MCF 10A (cell line): ENCODE measurements around the gene ALS2CL. TPM values are rescaled to one million over a fixed set of nuclear protein-coding genes. Genes with fewer than 3 reads are reported as not detected.

Experiments used
- BruUV-seq: library from RNA; stranded (reverse); fragments of 400-500 nt; replicated peaks from 2 replicates; lab custom pipeline; 2021; lab: Mats Ljungman, UMichigan
- CTCF ChIA-PET: fragments of 300-600 bp; sonication (Branson Sonifier 250); formaldehyde crosslinking; extraction: SDS; loops from one replicate; lab custom pipeline; 2021; ENCODE audit warnings: antibody characterized with exemption, inconsistent platforms; lab: Yijun Ruan, JAX
- POLR2A ChIA-PET: fragments of 300-600, 350-650 bp; sonication (Branson Sonifier 250); formaldehyde crosslinking; extraction: SDS; loops from one replicate; lab custom pipeline; 2020; ENCODE audit warnings: antibody characterized with exemption, inconsistent platforms; lab: Yijun Ruan, JAX
- DNase-seq: peaks from one replicate; pipeline ENCODE4 v3.0.0-alpha.2; 2018; ENCODE audit not compliant: unreplicated experiment
- H3K27ac Mint-ChIP-seq: one replicate; pipeline ENCODE4 v1.8.0; 2022; ENCODE audit warnings: mild to moderate bottlenecking, low read depth, mixed read lengths; ENCODE audit not compliant: unreplicated experiment
- H3K27me3 Mint-ChIP-seq: one replicate; pipeline ENCODE4 v1.8.0; 2022; ENCODE audit warnings: mixed read lengths; ENCODE audit not compliant: insufficient read depth, unreplicated experiment
- H3K36me3 Mint-ChIP-seq: one replicate; pipeline ENCODE4 v1.8.0; 2022; ENCODE audit warnings: mild to moderate bottlenecking, moderate library complexity, mixed read lengths; ENCODE audit not compliant: insufficient read depth, unreplicated experiment
- H3K4me1 Mint-ChIP-seq: one replicate; pipeline ENCODE4 v1.8.0; 2022; ENCODE audit warnings: mixed read lengths; ENCODE audit not compliant: insufficient read depth, unreplicated experiment
- H3K4me3 Mint-ChIP-seq: one replicate; pipeline ENCODE4 v1.8.0; 2022; ENCODE audit warnings: mild to moderate bottlenecking, moderate library complexity, mixed read lengths; ENCODE audit not compliant: unreplicated experiment
- H3K9me3 Mint-ChIP-seq: one replicate; pipeline ENCODE4 v1.8.0; 2022; ENCODE audit warnings: mixed read lengths; ENCODE audit not compliant: unreplicated experiment
- intact Hi-C: fragments of 100-400 bp; cut with micrococcal nuclease; formaldehyde crosslinking; loops from 2 replicates; pipeline ENCODE4 v1.14.1; 2022
- total RNA-seq: library from RNA; stranded (reverse); gene quantifications from 2 replicates; pipeline ENCODE4 v1.2.3, GENCODE V29; 2022
- TF ChIP-seq, protein P1 (sequence below): fragments of 200-600 bp; IDR thresholded peaks from one replicate; pipeline ENCODE4 v1.8.0; 2022; ENCODE audit warnings: antibody characterized with exemption, mild to moderate bottlenecking; ENCODE audit not compliant: unreplicated experiment

ALS2CL gene
- total RNA-seq, 1 experiment from 2014 or later = 95.5 TPM

DNA sequence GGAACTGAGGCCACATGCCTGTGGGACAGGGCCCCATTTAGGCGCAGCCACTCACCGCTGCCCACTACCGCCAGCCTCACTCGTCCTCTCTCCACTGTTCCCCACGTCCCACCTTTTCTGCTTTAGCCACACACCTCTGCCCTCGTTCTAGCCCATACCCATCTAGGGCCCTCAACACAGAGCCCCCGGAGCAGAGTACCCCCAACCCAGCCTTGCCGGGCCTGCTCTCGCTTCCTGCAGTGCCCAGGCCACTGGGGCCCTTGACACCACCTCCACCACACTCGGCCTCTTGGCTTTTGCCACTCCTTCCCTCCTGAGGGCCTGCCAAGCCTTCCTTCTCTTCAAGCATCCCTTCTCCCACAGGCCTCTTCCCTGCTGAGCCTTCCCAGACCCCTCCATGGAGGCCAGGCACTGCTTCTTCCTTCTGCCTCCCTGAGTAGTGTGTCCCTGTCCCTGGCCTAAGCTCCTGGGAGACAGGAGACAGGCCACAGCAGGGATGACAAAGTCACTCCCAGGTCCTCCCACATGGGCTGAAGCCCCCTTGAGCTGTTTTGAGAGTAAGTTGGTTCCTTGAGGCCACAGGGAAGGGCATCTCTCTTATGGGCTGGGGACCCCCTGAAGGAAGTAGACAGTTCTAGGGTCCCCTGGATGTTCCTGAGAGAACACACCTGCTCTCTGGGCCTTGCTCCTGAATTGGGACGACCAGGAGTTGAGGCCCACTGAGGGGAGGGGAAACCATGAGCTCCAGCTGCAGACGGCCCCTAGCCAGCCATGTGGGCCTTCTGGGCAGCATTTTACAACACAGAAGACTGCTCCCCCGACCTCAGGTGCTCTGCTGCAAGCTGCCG is 19.8 kb upstream of the ALS2CL start:
- Mint-ChIP-seq H3K9me3 (no peaks in the 10 kb centered on the region), H3K4me3 (no peak overlapping the region), H3K27me3 (no peaks in the 10 kb centered on the region), H3K4me1 (no peaks in the 10 kb centered on the region), H3K36me3 (no peaks in the 10 kb centered on the region), H3K27ac (no peak overlapping the region)
- TF ChIP-seq, protein P1, sequence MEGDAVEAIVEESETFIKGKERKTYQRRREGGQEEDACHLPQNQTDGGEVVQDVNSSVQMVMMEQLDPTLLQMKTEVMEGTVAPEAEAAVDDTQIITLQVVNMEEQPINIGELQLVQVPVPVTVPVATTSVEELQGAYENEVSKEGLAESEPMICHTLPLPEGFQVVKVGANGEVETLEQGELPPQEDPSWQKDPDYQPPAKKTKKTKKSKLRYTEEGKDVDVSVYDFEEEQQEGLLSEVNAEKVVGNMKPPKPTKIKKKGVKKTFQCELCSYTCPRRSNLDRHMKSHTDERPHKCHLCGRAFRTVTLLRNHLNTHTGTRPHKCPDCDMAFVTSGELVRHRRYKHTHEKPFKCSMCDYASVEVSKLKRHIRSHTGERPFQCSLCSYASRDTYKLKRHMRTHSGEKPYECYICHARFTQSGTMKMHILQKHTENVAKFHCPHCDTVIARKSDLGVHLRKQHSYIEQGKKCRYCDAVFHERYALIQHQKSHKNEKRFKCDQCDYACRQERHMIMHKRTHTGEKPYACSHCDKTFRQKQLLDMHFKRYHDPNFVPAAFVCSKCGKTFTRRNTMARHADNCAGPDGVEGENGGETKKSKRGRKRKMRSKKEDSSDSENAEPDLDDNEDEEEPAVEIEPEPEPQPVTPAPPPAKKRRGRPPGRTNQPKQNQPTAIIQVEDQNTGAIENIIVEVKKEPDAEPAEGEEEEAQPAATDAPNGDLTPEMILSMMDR = no peak
- DNase-seq = no peak
- POLR2A ChIA-PET = no interaction called here
- intact Hi-C loops = no loop called here
- BruUV-seq = no TSS peak
- CTCF ChIA-PET = interaction anchor here (1.0 kb wide), 1 partner anchor 8 kb away, joined by 3 read pairs; no protein-coding TSS in a partner anchor

DNA sequence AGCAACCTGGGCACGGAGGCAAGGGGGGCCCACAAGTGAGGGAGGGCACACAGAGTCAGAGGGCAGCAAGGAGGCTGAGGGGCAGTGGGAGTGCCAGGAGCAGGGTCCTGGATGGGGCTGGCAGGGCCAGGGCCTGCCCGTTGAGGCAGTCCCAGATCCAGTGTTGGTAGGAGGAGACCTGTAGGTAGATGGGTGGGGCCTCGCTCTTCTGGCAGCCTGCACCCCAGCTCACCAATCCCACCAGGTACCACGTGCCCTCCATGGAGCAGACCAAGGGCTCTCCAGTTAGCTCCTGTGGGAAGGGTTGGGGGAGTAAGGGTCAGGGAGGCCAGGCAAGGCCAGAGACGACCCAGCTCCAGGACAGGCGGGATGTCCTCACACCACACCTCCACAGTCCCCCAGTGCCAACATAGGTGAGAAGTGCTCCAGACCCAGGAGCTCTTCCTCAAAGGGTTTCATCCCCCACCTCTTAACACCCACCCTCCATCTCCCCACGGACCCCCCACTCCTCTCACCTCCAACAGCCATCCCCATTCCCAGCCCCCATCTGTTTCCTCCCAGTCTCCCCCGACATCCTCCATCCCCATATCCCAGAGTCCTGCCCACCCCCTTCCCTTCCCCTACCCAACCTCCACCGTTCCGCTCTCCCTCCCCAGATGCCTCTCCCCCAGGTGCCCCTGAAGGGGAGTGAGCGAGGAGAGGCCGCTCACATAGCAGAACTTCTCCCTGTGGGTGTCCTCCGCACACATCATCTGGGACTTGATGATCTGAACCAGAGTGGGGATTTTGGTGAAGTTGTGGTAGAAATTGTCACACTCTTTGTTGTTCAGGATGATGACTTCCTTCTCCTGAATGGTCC is 18.9 kb upstream of the ALS2CL start:
- ChIA-PET POLR2A (interaction anchor here (0.7 kb wide), 1 partner anchor 19 kb away, joined by 4 read pairs; the partner anchor contains the start of gene ALS2CL), CTCF (no interaction called here)
- TF ChIP-seq, protein P1 = no peak

DNA sequence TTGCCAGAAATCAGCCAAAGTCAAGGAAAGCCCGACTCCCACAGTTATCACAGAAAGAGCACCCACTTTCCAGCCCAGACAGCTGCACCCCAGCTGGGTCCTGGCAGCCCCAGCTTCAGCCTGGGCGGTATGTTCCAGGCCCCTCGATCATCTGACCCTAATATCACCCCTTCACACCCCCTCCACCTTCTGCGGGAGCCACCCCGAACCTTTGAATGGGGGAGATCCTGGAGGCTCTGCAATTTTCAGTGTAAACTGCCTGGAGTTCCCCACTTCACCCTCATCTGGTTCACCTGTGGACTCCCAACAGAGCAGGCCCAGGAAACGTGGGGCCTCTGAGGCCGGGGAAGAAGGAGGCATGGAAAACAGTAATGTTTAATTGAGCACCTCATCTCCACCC is 18.3 kb upstream of the ALS2CL start:
- Mint-ChIP-seq H3K4me3 (no peak overlapping the region), H3K36me3 (no peaks in the 10 kb centered on the region), H3K27ac (no peak overlapping the region), H3K4me1 (no peaks in the 10 kb centered on the region), H3K9me3 (no peaks in the 10 kb centered on the region), H3K27me3 (no peaks in the 10 kb centered on the region)
- BruUV-seq = no TSS peak
- no peak for DNase-seq
- ChIA-PET CTCF (no interaction called here), POLR2A (interaction anchor here (0.7 kb wide), 1 partner anchor 18 kb away, joined by 4 read pairs; the partner anchor contains the start of gene ALS2CL)
- intact Hi-C loops = no loop called here
- TF ChIP-seq, protein P1 = no peak

More for the DNA sequence above, 18.9 kb upstream of the ALS2CL start:
- DNase-seq = no peak
- H3K9me3 Mint-ChIP-seq = no peaks in the 10 kb centered on the region
- BruUV-seq = no TSS peak
- H3K4me1 Mint-ChIP-seq = no peaks in the 10 kb centered on the region
- no peaks in the 10 kb centered on the region for H3K36me3 Mint-ChIP-seq
- no peaks in the 10 kb centered on the region for H3K27me3 Mint-ChIP-seq
- intact Hi-C loops = no loop called here
- no peak overlapping the region for H3K4me3 Mint-ChIP-seq
- H3K27ac Mint-ChIP-seq = no peak overlapping the region

DNA sequence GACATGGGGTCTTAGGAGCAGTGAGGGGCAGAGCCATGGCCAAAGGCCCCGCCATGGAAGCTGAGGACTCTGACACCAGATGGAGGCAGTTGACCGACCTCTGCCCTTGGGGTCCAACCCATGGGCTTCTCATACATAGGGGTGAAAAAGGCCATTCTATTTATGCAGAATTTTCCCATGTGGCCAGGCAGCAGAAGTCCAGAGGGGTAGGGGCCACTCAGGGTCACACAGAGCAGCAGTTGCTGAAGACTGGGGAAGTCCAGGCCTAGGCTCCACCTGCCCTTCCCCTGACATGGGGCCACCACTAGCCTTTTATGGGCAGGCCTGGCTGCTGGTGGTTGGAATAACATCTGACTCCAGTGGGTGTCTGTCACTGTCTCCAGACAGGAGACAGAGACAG is 17.8 kb upstream of the ALS2CL start:
- Mint-ChIP-seq H3K27me3 (no peaks in the 10 kb centered on the region), H3K4me3 (no peak overlapping the region), H3K27ac (no peak overlapping the region), H3K4me1 (peaks cover 4% of the 10 kb centered on the region), H3K36me3 (no peaks in the 10 kb centered on the region), H3K9me3 (no peaks in the 10 kb centered on the region)
- ChIA-PET POLR2A (no interaction called here), CTCF (no interaction called here)
- TF ChIP-seq, protein P1 = no peak
- intact Hi-C loops = no loop called here
- no TSS peak for BruUV-seq
- no peak for DNase-seq
